Upper lobe of left lung (tissue), 6 donors: ENCODE results near the gene FAHD1. TPM values are rescaled to one million over a fixed set of nuclear protein-coding genes. Genes with fewer than 3 reads are reported as not detected.
A peak's percentile ranks its signal among the peaks of the same experiment; 100 is the strongest.
"Not testable (repeated sequence)": the region's sequence is repeated elsewhere in the genome, so short reads cannot be mapped to it uniquely, and the experiment has no call there.

ENCODE experiments used
- ATAC-seq, 2 donors: fragments of 200-7000 bp; cut with Tn5 transposase; one replicate each; pipeline ENCODE4 v1.9.1; 2022; ENCODE audit warnings: mild to moderate bottlenecking in 2 of 2, moderate library complexity in 2 of 2; ENCODE audit not compliant: low FRiP score in 2 of 2
- DNase-seq, 2 donors: peaks; one replicate each; pipeline ENCODE4 v3.0.0-alpha.2; 2019 to 2020
- H3K27ac ChIP-seq, 4 donors: fragments of 200-600 bp; sonication (generic); one replicate each; pipeline ENCODE4 v1.5.1; 2016 to 2019
- H3K27me3 ChIP-seq, 4 donors: fragments of 200-600 bp; sonication (generic); one replicate each; pipeline ENCODE4 v1.5.1; 2017 to 2019
- H3K36me3 ChIP-seq, 4 donors: fragments of 200-600 bp; sonication (generic); one replicate each; pipeline ENCODE4 v1.5.1; 2016 to 2019
- H3K4me1 ChIP-seq, 4 donors: fragments of 200-600 bp; sonication (generic); one replicate each; pipeline ENCODE4 v1.5.1; 2018 to 2019
- H3K4me3 ChIP-seq, 4 donors: fragments of 200-600 bp; sonication (generic); one replicate each; pipeline ENCODE4 v1.5.1; 2017 to 2019; ENCODE audit warnings: mild to moderate bottlenecking in 2 of 4, moderate library complexity in 1 of 4
- H3K9me3 ChIP-seq, 4 donors: fragments of 200-600 bp; sonication (generic); one replicate each; pipeline ENCODE4 v1.5.1; 2018 to 2019
- EP300 ChIP-seq, 4 donors: sonication (generic); formaldehyde crosslinking; IDR thresholded peaks; one replicate each; pipeline ENCODE4 v1.5.1; 2017; ENCODE audit warnings: antibody characterized with exemption in 4 of 4, control low read depth in 2 of 4
- POLR2A ChIP-seq, 4 donors: fragments of 450-650 bp; IDR thresholded peaks; one replicate each; pipeline ENCODE4 v1.5.1; 2016 to 2017; ENCODE audit warnings: antibody characterized with exemption in 4 of 4, mild to moderate bottlenecking in 2 of 4
- POLR2AphosphoS5 ChIP-seq, 2 donors: sonication (generic); formaldehyde crosslinking; IDR thresholded peaks; one replicate each; pipeline ENCODE4 v1.5.1; 2017; ENCODE audit warnings: antibody characterized with exemption in 2 of 2
- WGBS, 2 donors: methylation state at CpG; one replicate each; pipeline ENCODE4 v1.1.5; 2017 to 2018; 5-methylcytosine and 5-hydroxymethylcytosine counted together
- total RNA-seq, 6 donors: library from RNA; depleted of rRNA in 4 of 6; stranded (reverse); fragments of >200 nt in 4 of 6; gene quantifications; one replicate each; pipeline versions ENCODE4 v1.1.0 to v1.2.1, GENCODE V29; 2016 to 2021
- TF ChIP-seq, protein P1 (sequence below), 6 experiments: fragments of 450-650 bp in 4 of 6; fragments of 200-600 bp in 2 of 6; sonication (generic) in 2 of 6; IDR thresholded peaks; one replicate each; pipeline ENCODE4 v1.5.1; 2016 to 2019; ENCODE audit warnings: antibody characterized with exemption in 6 of 6
- donor health status: DM: no; HTN: no; CAD: no; lungs with moderate emphysema.
- donor health status: DM: no; HTN: yes; CAD: no; lungs with severe emphysema.

FAHD1 gene
- total RNA-seq, 6 donors from 2014 or later, result 22.1 to 42.1 (median 32.6) TPM

DNA sequence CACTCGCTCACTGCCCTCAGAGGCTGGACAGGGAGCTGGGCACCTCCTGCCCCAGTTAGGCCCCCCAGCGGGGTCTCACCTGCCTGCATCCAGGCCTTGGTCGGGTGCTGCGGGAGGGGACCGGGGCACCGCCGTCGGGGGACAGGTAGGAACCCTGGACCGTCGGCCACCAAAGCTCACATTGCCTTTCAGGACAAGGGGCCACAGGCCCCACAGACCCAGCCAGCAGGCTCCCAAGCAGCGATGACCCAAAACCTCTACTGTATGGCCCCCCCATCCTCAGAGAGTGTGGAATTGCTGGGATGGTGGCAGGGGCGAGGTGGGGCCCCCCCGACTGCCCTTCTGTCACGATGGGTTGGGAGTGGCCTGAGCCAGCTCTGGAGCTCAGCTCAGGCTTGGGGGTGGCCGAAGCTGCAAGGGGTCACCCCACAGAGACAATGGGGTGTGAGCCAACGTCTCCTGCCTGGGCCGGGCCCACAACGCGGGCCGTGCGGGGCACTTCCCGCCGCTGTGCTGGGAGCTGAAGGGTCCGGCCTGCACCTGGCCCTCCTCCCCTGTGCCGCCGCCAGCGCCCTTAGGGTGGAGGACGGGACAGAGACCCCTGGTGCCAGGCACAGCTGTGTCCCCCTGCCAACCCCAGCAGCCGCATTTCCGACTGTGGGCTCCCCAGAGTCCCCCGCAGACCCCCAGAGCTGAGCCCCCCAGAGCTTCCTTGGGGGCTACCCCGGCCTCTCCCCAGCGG lies 34.0 kb upstream of the FAHD1 start:
- Histone ChIP-seq H3K27me3 (no peaks in the 10 kb centered on the region), H3K4me3 (peak overlapping the region in 3 of 4 donors; percentile 12 to 41 (median 40)), H3K9me3 (peaks cover 0 to 6% (median 0%) of the 10 kb centered on the region in 4 donors), H3K4me1 (peaks cover 0 to 22% (median 7%) of the 10 kb centered on the region in 4 donors), H3K27ac (peak overlapping the region in 3 of 4 donors; percentile 30 to 45 (median 42)), H3K36me3 (peaks cover 3 to 42% (median 28%) of the 10 kb centered on the region in 4 donors)
- DNase-seq (peak in 1 of 2 donors; percentile 80), ATAC-seq (no peak)
- TF ChIP-seq EP300 (IDR thresholded peaks at IDR 0.05), result no peak
- no peak for TF ChIP-seq POLR2AphosphoS5 (IDR thresholded peaks at IDR 0.05)
- TF ChIP-seq, protein P1, sequence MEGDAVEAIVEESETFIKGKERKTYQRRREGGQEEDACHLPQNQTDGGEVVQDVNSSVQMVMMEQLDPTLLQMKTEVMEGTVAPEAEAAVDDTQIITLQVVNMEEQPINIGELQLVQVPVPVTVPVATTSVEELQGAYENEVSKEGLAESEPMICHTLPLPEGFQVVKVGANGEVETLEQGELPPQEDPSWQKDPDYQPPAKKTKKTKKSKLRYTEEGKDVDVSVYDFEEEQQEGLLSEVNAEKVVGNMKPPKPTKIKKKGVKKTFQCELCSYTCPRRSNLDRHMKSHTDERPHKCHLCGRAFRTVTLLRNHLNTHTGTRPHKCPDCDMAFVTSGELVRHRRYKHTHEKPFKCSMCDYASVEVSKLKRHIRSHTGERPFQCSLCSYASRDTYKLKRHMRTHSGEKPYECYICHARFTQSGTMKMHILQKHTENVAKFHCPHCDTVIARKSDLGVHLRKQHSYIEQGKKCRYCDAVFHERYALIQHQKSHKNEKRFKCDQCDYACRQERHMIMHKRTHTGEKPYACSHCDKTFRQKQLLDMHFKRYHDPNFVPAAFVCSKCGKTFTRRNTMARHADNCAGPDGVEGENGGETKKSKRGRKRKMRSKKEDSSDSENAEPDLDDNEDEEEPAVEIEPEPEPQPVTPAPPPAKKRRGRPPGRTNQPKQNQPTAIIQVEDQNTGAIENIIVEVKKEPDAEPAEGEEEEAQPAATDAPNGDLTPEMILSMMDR (IDR thresholded peaks at IDR 0.05), result no peak
- no peak for TF ChIP-seq POLR2A (IDR thresholded peaks at IDR 0.05)
- 80 to 88% methylated on average over 2 to 33 of the region's 33 CpGs for WGBS, 2 donors

DNA sequence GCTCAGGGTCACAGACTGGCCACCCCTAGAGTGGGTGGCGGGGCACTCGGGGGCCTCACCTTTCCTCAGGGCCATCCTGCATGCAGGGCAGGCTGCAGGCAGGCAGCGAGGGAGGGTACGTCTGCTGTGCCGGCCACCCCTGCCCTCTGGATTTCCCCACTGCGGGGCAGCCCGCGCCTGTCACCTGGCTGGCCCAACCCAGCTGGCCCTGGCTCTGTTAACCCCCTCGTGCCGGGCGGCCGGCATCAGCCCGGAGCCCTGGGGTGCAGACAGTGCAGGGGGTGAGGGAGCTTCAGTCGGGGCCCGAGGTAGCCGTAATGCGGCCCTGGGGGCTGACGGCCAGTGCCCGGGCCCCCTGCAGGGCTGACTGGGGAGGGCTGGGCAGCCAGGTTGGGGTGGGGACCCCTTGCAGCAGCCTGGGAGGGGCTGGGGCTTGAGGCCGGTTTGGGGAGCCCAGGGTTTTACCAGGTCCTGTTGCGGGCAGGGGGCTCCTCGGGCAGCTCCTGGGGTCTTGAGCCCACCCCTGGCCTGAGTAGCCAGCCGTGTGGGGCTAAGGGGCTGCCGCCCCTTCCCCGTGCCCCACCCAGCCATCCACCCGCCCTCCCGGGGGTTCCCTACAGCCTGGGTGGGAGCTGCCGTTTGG lies 33.3 kb upstream of the FAHD1 start, which contains the start of gene IGFALS:
Gene IGFALS (minus strand): TSS at position 128 of the 643 bp plus-strand sequence. CDS start 53 bp downstream, at position 75.
- peaks cover 2 to 35% (median 22%) of the 10 kb centered on the region in 4 donors for H3K36me3 ChIP-seq
- TF ChIP-seq POLR2AphosphoS5 (IDR thresholded peaks at IDR 0.05) (no peak), POLR2A (IDR thresholded peaks at IDR 0.05) (peak in 1 of 4 donors; percentile 17), EP300 (IDR thresholded peaks at IDR 0.05) (no peak)
- 74 to 95% methylated on average over 7 to 16 of the region's 28 CpGs for WGBS, 2 donors
- H3K9me3 ChIP-seq, result peaks cover 0 to 8% (median 0%) of the 10 kb centered on the region in 4 donors
- peaks cover 0 to 22% (median 7%) of the 10 kb centered on the region in 4 donors for H3K4me1 ChIP-seq
- peak; percentile 23 to 50 for ATAC-seq
- H3K27me3 ChIP-seq, result no peaks in the 10 kb centered on the region
- peak within 1 kb of the TSS; percentile 30 to 47 (median 44) for H3K27ac ChIP-seq
- H3K4me3 ChIP-seq, result peak within 1 kb of the TSS in 3 of 4 donors; percentile 12 to 41 (median 40)
- DNase-seq, result peak; percentile 52 to 87

DNA sequence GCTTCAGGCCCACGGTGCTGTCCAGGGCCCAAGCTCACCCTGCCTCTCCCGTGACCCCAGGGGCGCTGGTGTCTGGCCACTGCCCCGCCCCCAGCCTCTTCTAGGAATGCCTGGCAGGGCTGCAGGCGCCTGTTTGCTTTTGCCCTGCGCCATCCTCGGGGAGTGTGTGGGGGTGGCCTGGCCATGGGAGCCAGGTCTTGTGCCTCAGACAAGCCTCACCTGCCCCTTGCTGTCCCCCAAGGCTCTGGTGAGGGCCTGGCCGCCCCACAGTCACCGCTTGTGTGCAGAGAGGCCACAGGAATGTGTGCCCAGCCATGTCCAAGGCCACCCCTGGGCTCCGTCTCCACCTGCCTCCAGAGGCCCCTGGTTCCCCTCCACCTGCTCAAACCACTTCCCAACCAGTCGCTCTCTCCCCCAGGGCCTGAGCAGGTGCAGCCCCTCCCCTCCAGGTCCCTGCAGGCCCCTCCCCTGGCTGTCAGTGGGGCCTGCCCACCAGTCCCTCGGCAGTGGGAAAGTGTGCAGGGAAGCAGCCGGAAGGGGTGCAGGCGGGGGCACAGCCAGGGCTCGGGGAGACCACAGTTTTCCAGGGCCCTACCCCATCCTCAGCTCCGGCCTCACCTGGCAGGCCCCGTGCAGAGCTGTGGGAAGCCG lies 32.7 kb upstream of the FAHD1 start:
- Histone ChIP-seq H3K4me3 (peak overlapping the region in 3 of 4 donors; percentile 12 to 41 (median 40)), H3K4me1 (peaks cover 0 to 22% (median 7%) of the 10 kb centered on the region in 4 donors), H3K9me3 (peaks cover 0 to 8% (median 0%) of the 10 kb centered on the region in 4 donors), H3K27me3 (no peaks in the 10 kb centered on the region), H3K36me3 (peaks cover 0 to 28% (median 16%) of the 10 kb centered on the region in 4 donors), H3K27ac (peak overlapping the region; percentile 24 to 47 (median 44))
- DNase-seq (peak; percentile 72 to 78), ATAC-seq (peak; percentile 26 to 71)
- TF ChIP-seq POLR2A (IDR thresholded peaks at IDR 0.05), result peak in 1 of 4 donors; percentile 36
- TF ChIP-seq, protein P1 (IDR thresholded peaks at IDR 0.05), result no peak
- WGBS, 2 donors, result 52 to 75% methylated on average over 11 to 17 of the region's 18 CpGs

- Histone ChIP-seq H3K27ac (peak overlapping the region; percentile 24 to 45 (median 36)), H3K9me3 (peaks cover 0 to 8% (median 0%) of the 10 kb centered on the region in 4 donors), H3K27me3 (no peaks in the 10 kb centered on the region), H3K36me3 (peaks cover 0 to 23% (median 13%) of the 10 kb centered on the region in 4 donors), H3K4me3 (peak overlapping the region in 2 of 4 donors; percentile 40 to 41), H3K4me1 (peaks cover 0 to 22% (median 7%) of the 10 kb centered on the region in 4 donors)
- DNase-seq (peak; percentile 18 to 76), ATAC-seq (no peak)
- TF ChIP-seq EP300 (IDR thresholded peaks at IDR 0.05) (no peak), POLR2A (IDR thresholded peaks at IDR 0.05) (no peak), POLR2AphosphoS5 (IDR thresholded peaks at IDR 0.05) (no peak)
- TF ChIP-seq, protein P1 (IDR thresholded peaks at IDR 0.05), result no peak
- WGBS, 2 donors, result 86% methylated on average over 17 to 32 of the region's 32 CpGs
These were observed 31.9 kb upstream of the FAHD1 start for GRCh38 chr16:1794908-1795666.

DNA sequence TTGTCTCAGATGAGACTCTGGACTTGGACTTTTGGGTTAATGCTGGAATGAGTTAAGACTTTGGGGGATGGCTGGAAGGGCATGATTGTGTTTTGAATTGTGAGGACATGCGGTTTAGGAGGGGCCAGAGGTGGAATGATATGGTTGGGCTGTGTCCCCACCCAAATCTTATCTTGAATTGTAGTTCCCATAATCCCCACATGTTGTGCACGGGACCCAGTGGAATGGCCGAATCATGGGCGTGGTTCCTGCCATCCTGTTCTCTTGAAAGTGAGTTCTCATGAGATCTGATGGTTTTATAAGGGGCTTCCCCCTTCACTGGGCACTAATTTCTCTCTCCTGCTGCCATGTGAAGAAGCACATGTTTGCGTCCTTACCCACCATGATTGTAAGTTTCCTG lies 27.7 kb upstream of the FAHD1 start:
- WGBS, 2 donors, result 59 to 93% methylated on average over 4 to 5 of the region's 5 CpGs

More for the DNA sequence above, 27.7 kb upstream of the FAHD1 start:
- DNase-seq, H3K4me3 ChIP-seq, H3K27me3 ChIP-seq, H3K36me3 ChIP-seq, H3K9me3 ChIP-seq, ATAC-seq, H3K27ac ChIP-seq: not testable (repeated sequence)
- H3K4me1 ChIP-seq, result peaks cover 0 to 10% (median under 1%) of the 10 kb centered on the region in 4 donors
